OCI-LY3 (cell line): ENCODE measurements around the gene MED20.

Experiments used
- H2AFZ ChIP-seq: fragments of 200-600, 300-600 bp; shearing (Covaris generic); 2 replicates; pipeline ENCODE4 v1.6.0; 2014; ENCODE audit warnings: antibody characterized with exemption, low read depth, low read length
- H3K27ac ChIP-seq: fragments of 200-600, 300-600 bp; sonication (generic); 2 replicates; pipeline ENCODE4 v1.5.1; 2014; ENCODE audit warnings: mild to moderate bottlenecking, low read length, moderate library complexity, mixed read lengths
- H3K27me3 ChIP-seq: fragments of 200-600, 300-600 bp; sonication (generic); 2 replicates; pipeline ENCODE4 v1.6.1; 2014; ENCODE audit warnings: low read depth, low read length, mixed read lengths
- H3K36me3 ChIP-seq: fragments of 200-600, 300-600 bp; sonication (generic); replicated peaks from 2 replicates; pipeline ENCODE3; 2014; ENCODE audit warnings: low read depth, low read length, mixed read lengths
- H3K4me1 ChIP-seq: fragments of 300-600, 200-600 bp; sonication (generic); 2 replicates; pipeline ENCODE4 v1.6.1; 2014; ENCODE audit warnings: low read length, mixed read lengths
- H3K4me2 ChIP-seq: fragments of 200-600, 300-600 bp; sonication (generic); 2 replicates; pipeline ENCODE4 v1.6.1; 2014; ENCODE audit warnings: low read length, mixed read lengths
- H3K4me3 ChIP-seq: fragments of 300-600, 200-600 bp; sonication (generic); 2 replicates; pipeline ENCODE4 v1.5.1; 2014; ENCODE audit warnings: antibody characterized with exemption, mild to moderate bottlenecking, low read length, moderate library complexity
- H3K79me2 ChIP-seq: fragments of 300-600, 200-600 bp; shearing (Covaris generic); 2 replicates; pipeline ENCODE4 v1.6.1; 2014; ENCODE audit warnings: mild to moderate bottlenecking, low read length, mixed read lengths
- H3K9ac ChIP-seq: fragments of 300-600, 200-600 bp; shearing (Covaris generic); 2 replicates; pipeline ENCODE4 v1.6.0; 2014; ENCODE audit warnings: mild to moderate bottlenecking, low read length, moderate library complexity
- H3K9me3 ChIP-seq: fragments of 200-600, 300-600 bp; shearing (Covaris generic); 2 replicates; pipeline ENCODE4 v1.6.1; 2014; ENCODE audit warnings: low read length, mixed read lengths; ENCODE audit not compliant: insufficient read depth
- H4K20me1 ChIP-seq: fragments of 200-600, 300-600 bp; sonication (generic); 2 replicates; pipeline ENCODE4 v1.6.1; 2016; ENCODE audit warnings: low read length, mixed read lengths; ENCODE audit not compliant: insufficient read depth
- CTCF ChIP-seq: fragments of 200-600, 300-600 bp; sonication (generic); IDR thresholded peaks from 2 replicates; pipeline ENCODE4 v1.5.1; 2014; ENCODE audit warnings: antibody characterized with exemption, low read length, low read depth
- EZH2phosphoT487 ChIP-seq: fragments of 200-600 bp; shearing (Covaris generic); IDR thresholded peaks from 2 replicates; pipeline ENCODE4 v1.6.1; 2018; ENCODE audit warnings: antibody characterized with exemption, mixed run types, low read depth

The MED20 gene

DNA sequence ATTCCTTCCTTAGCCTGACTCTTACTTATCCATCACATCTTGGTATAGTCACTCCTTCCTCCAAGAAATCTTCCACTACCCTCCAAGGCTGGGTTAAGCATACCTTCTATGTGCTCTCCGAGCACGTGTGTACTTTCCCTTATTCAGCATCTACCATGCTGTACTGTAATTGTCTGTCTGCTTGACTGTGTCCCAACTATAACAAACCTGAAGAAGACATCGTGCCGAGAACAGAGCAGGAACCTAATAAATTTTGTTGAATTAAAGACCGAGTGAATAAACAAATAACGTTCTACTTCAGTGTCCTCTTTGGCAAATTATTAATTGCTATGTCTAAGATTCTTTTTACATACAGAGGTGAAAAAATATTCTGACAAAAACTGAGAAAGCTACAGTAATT is 61.6 kb downstream of the MED20 start:
- no peaks in the 10 kb centered on the region for H4K20me1 ChIP-seq
- H3K36me3 ChIP-seq: no peaks in the 10 kb centered on the region
- no peak overlapping the region for H3K4me2 ChIP-seq
- H2AFZ ChIP-seq: no peak overlapping the region
- no peak overlapping the region for H3K9ac ChIP-seq
- H3K9me3 ChIP-seq: no peaks in the 10 kb centered on the region
- H3K4me1 ChIP-seq: no peaks in the 10 kb centered on the region
- no peaks in the 10 kb centered on the region for H3K27me3 ChIP-seq
- TF ChIP-seq CTCF (no peak), EZH2phosphoT487 (no peak)
- no peak overlapping the region for H3K4me3 ChIP-seq
- no peaks in the 10 kb centered on the region for H3K79me2 ChIP-seq
- H3K27ac ChIP-seq: no peak overlapping the region

- Histone ChIP-seq H3K4me1 (no peaks in the 10 kb centered on the region), H4K20me1 (no peaks in the 10 kb centered on the region), H3K27me3 (no peaks in the 10 kb centered on the region), H3K9me3 (no peaks in the 10 kb centered on the region), H3K4me2 (no peak overlapping the region), H3K79me2 (no peaks in the 10 kb centered on the region), H3K9ac (no peak overlapping the region), H3K36me3 (no peaks in the 10 kb centered on the region), H3K4me3 (no peak overlapping the region), H3K27ac (no peak overlapping the region), H2AFZ (no peak overlapping the region)
- TF ChIP-seq CTCF: no peak
- no peak for TF ChIP-seq EZH2phosphoT487
Measured at GRCh38 chr6:41858703-41859102, 62.2 kb downstream of the MED20 start.
